ENCODE data around the gene RPRML. TPM values are rescaled to one million over a fixed set of nuclear protein-coding genes. Genes with fewer than 3 reads are reported as not detected.

Gene RPRML
- total and polyA plus RNA-seq, 10 donors, result not detected

- Histone ChIP-seq H3K27ac (peak overlapping the region in 6 of 8 donors; percentile 20 to 68 (median 48)), H3K36me3 (peaks cover 18 to 100% (median 98%) of the 10 kb centered on the region in 6 donors), H3K27me3 (replicated peaks in 1 of 7) (no peaks in the 10 kb centered on the region), H3K4me3 (no peak overlapping the region), H3K9me3 (no peaks in the 10 kb centered on the region), H3K4me1 (peaks cover 0 to 31% (median 10%) of the 10 kb centered on the region in 6 donors)
- TF ChIP-seq POLR2AphosphoS5 (IDR thresholded peaks at IDR 0.05), result peak in 2 of 3 donors; percentile 22 to 59
- TF ChIP-seq CTCF (IDR thresholded peaks at IDR 0.05 in 8 of 11, conservative IDR thresholded peaks at IDR 0.05 in 3 of 11), result no peak
- DNase-seq, result no peak
- intact Hi-C loops (cut with DNase I; ENCODE audit: low total_unique reads), result no loop called here
- 70 to 86% (median 78%) methylated on average over 7 of the region's 7 CpGs for WGBS, 5 donors
Measured at GRCh38 chr17:46935658-46936266, 43.3 kb downstream of the RPRML start.

- Histone ChIP-seq H3K9me3 (no peaks in the 10 kb centered on the region), H3K4me1 (peaks cover under 1 to 59% (median 39%) of the 10 kb centered on the region in 6 donors), H3K4me3 (no peak overlapping the region), H3K36me3 (peaks cover 14 to 87% (median 74%) of the 10 kb centered on the region in 6 donors), H3K27ac (no peak overlapping the region), H3K27me3 (replicated peaks in 1 of 7) (no peaks in the 10 kb centered on the region)
- no peak for DNase-seq
- intact Hi-C loops (cut with DNase I; ENCODE audit: low total_unique reads), result no loop called here
- TF ChIP-seq POLR2AphosphoS5 (IDR thresholded peaks at IDR 0.05) (no peak), CTCF (IDR thresholded peaks at IDR 0.05 in 8 of 11, conservative IDR thresholded peaks at IDR 0.05 in 3 of 11) (no peak), POLR2A (IDR thresholded peaks at IDR 0.05) (no peak)
- 59 to 80% (median 75%) methylated on average over 4 of the region's 4 CpGs for WGBS, 5 donors
Measured at GRCh38 chr17:46931596-46931995, 47.5 kb downstream of the RPRML start.

GRCh38 chr17:46930051-46930450 lies 49.0 kb downstream of the RPRML start:
- TF ChIP-seq CTCF (IDR thresholded peaks at IDR 0.05 in 8 of 11, conservative IDR thresholded peaks at IDR 0.05 in 3 of 11) (no peak), POLR2A (IDR thresholded peaks at IDR 0.05) (no peak), POLR2AphosphoS5 (IDR thresholded peaks at IDR 0.05) (no peak)
- DNase-seq, result no peak
- Histone ChIP-seq H3K27ac (no peak overlapping the region), H3K4me1 (peaks cover 11 to 61% (median 50%) of the 10 kb centered on the region in 6 donors), H3K36me3 (peaks cover 14 to 79% (median 59%) of the 10 kb centered on the region in 6 donors), H3K9me3 (no peaks in the 10 kb centered on the region), H3K4me3 (no peak overlapping the region), H3K27me3 (replicated peaks in 1 of 7) (no peaks in the 10 kb centered on the region)
- WGBS, 5 donors, result 90 to 97% (median 97%) methylated on average over 4 of the region's 4 CpGs
- intact Hi-C loops (cut with DNase I; ENCODE audit: low total_unique reads), result no loop called here

- WGBS, 5 donors, result 70 to 91% (median 78%) methylated on average over 6 of the region's 6 CpGs
- no peaks in the 10 kb centered on the region for H3K27me3 ChIP-seq (replicated peaks in 1 of 7)
- DNase-seq, result no peak
- intact Hi-C loops (cut with DNase I; ENCODE audit: low total_unique reads), result no loop called here
- H3K4me3 ChIP-seq, result no peak overlapping the region
- peaks cover 11 to 73% (median 52%) of the 10 kb centered on the region in 6 donors for H3K36me3 ChIP-seq
- TF ChIP-seq POLR2A (IDR thresholded peaks at IDR 0.05) (no peak), POLR2AphosphoS5 (IDR thresholded peaks at IDR 0.05) (no peak), CTCF (IDR thresholded peaks at IDR 0.05 in 8 of 11, conservative IDR thresholded peaks at IDR 0.05 in 3 of 11) (no peak)
- no peaks in the 10 kb centered on the region for H3K9me3 ChIP-seq
- H3K4me1 ChIP-seq, result peaks cover 17 to 68% (median 56%) of the 10 kb centered on the region in 6 donors
- H3K27ac ChIP-seq, result peak overlapping the region in 1 of 8 donors; percentile 8
Measured at GRCh38 chr17:46929413-46929812, 49.6 kb downstream of the RPRML start.

Data from spleen (tissue), 11 donors.